K562 (cell line): ENCODE data around the gene LRP2BP. TPM values are rescaled to one million over a fixed set of nuclear protein-coding genes. Genes with fewer than 3 reads are reported as not detected.

ENCODE experiments used
- HMG20A ChIP-seq: fragments of 450-650 bp; formaldehyde crosslinking; conservative IDR thresholded peaks from 2 replicates; pipeline ENCODE4 v1.4.0; 2020; ENCODE audit warnings: mild to moderate bottlenecking, mixed read lengths
- MXD1 ChIP-seq: fragments of 250-450 bp; sonication (Bioruptor Pico); IDR thresholded peaks from 2 replicates; pipeline ENCODE4 v1.8.0; 2021; ENCODE audit warnings: borderline replicate concordance, mild to moderate bottlenecking, moderate library complexity; ENCODE audit not compliant: poor library complexity, severe bottlenecking
- MYC ChIP-seq, 2 experiments: fragments of 250-450 bp in 1 of 2; sonication (Bioruptor Pico) in 1 of 2; IDR thresholded peaks; 2 replicates each; pipeline versions ENCODE4 v1.5.1 to v1.6.1; 2012 to 2021; ENCODE audit warnings: low read depth in 2 of 2, borderline replicate concordance in 1 of 2, improper control_type of control experiment in 1 of 2, low read length in 1 of 2, mild to moderate bottlenecking in 1 of 2, moderate library complexity in 1 of 2
- RFX1 ChIP-seq: fragments of 450-650 bp; IDR thresholded peaks from 2 replicates; pipeline ENCODE4 v1.6.1; 2016; ENCODE audit warnings: mild to moderate bottlenecking, moderate library complexity
- ZBTB49 ChIP-seq: sonication (generic); formaldehyde crosslinking; IDR thresholded peaks from 2 replicates; pipeline ENCODE4 v1.8.0; 2022; ENCODE audit warnings: missing genetic modification reagents, mild to moderate bottlenecking, borderline replicate concordance
- ZNF277 ChIP-seq: fragments of 250-450 bp; sonication (Bioruptor Pico); IDR thresholded peaks from 2 replicates; pipeline ENCODE4 v1.8.0; 2022; ENCODE audit warnings: inconsistent platforms, mild to moderate bottlenecking, moderate library complexity, borderline replicate concordance
- polyA plus RNA-seq, 8 experiments: library from polyadenylated mRNA; depleted of rRNA in 4 of 8; stranded (reverse) in 5 of 8; unstranded in 3 of 8; fragments of >200 nt; fragmentation: Nextera tagmentation in 2 of 8; fragmentation: Illumina TruSeq in 1 of 8; extraction: Ambion mirVana in 2 of 8; extraction: Trizol in 1 of 8; gene quantifications; 2 replicates each; pipeline versions ENCODE4 v1.2.1 to v1.2.3, GENCODE V29; 2011 to 2014; ENCODE audit warnings: inconsistent platforms in 1 of 8, missing spikeins in 1 of 8
- total RNA-seq, 7 experiments: library from RNA; depleted of rRNA in 6 of 7; stranded (reverse); fragments of >200 nt in 6 of 7; fragmentation: Illumina TruSeq in 2 of 7; extraction: Trizol in 2 of 7; gene quantifications; 2 replicates each; pipeline versions ENCODE4 v1.2.1 to v1.2.3, GENCODE V29; 2011 to 2021; ENCODE audit warnings: low replicate concordance in 1 of 7

LRP2BP gene
- total and polyA plus RNA-seq, 9 of the 15 experiments (the other 6 are each of a cell fraction or from before 2014, with no cell fraction given): 0.42 to 2.1 (median 0.62) TPM

- TF ChIP-seq HMG20A (no peak), ZNF277 (no peak), MYC (IDR thresholded peaks at IDR 0.05; ENCODE audit: low read depth, low read length) (no peak), MYC (CRISPR knock-in tag; IDR thresholded peaks at IDR 0.05; ENCODE audit: borderline replicate concordance, low read depth) (no peak), ZBTB49 (CRISPR knock-in tag) (no peak), MXD1 (no peak), RFX1 (no peak)
Observed at GRCh38 chr4:185341841-185342240, 53.9 kb downstream of the LRP2BP start (continued).
